Endothelial cell (in vitro differentiated cells): ENCODE measurements around the gene PWP2. TPM values are rescaled to one million over a fixed set of nuclear protein-coding genes. Genes with fewer than 3 reads are reported as not detected.
"Not testable (repeated sequence)": the region's sequence is repeated elsewhere in the genome, so short reads cannot be mapped to it uniquely, and the experiment has no call there.

ENCODE experiments used
- DNase-seq: peaks from one replicate; pipeline ENCODE4 v3.0.0; 2021; ENCODE audit warnings: low spot score
- H3K27ac Mint-ChIP-seq: one replicate; pipeline ENCODE4 v1.8.0; 2021; ENCODE audit warnings: mixed read lengths, inconsistent platforms; ENCODE audit not compliant: unreplicated experiment
- H3K27me3 Mint-ChIP-seq: one replicate; pipeline ENCODE4 v1.8.0; 2021; ENCODE audit warnings: mild to moderate bottlenecking, moderate library complexity, mixed read lengths, inconsistent platforms; ENCODE audit not compliant: unreplicated experiment
- H3K36me3 Mint-ChIP-seq: one replicate; pipeline ENCODE4 v1.8.0; 2021; ENCODE audit warnings: mild to moderate bottlenecking, low read depth, mixed read lengths, inconsistent platforms; ENCODE audit not compliant: unreplicated experiment
- H3K4me1 Mint-ChIP-seq: one replicate; pipeline ENCODE4 v1.8.0; 2021; ENCODE audit warnings: mild to moderate bottlenecking, mixed read lengths, inconsistent platforms; ENCODE audit not compliant: unreplicated experiment
- H3K4me3 Mint-ChIP-seq: one replicate; pipeline ENCODE4 v1.8.0; 2021; ENCODE audit warnings: mild to moderate bottlenecking, mixed read lengths, inconsistent platforms; ENCODE audit not compliant: unreplicated experiment
- H3K9me3 Mint-ChIP-seq: one replicate; pipeline ENCODE4 v1.8.0; 2021; ENCODE audit warnings: mixed read lengths, inconsistent platforms; ENCODE audit not compliant: unreplicated experiment
- long read RNA-seq: library from polyadenylated mRNA; unstranded; transcript quantifications from one replicate; pipeline ENCODE4 v2.0.0, GENCODE V29; 2020; ENCODE audit not compliant: unreplicated experiment
- total RNA-seq: library from RNA; stranded (reverse); fragmentation: NEBNext Ultra II Directional; extraction: Animal tissue kit (Norgen Biotek cat#: 25700); gene quantifications from one replicate; pipeline ENCODE4 v1.2.1, GENCODE V29; 2021; ENCODE audit not compliant: unreplicated experiment
- TF ChIP-seq, protein P1 (sequence below): fragments of 200-600 bp; sonication (generic); IDR thresholded peaks from one replicate; pipeline ENCODE4 v1.5.0; 2021; ENCODE audit warnings: antibody characterized with exemption; ENCODE audit not compliant: unreplicated experiment

Gene PWP2
- total RNA-seq, result 11.0 TPM
- long read RNA-seq, transcript PWP2-201 (21 exons, 3,297 nt), result major isoform, 6 of 8 reads
- long read RNA-seq, partial matches to known transcripts, result 1 of 8 reads
- long read RNA-seq, other reads (novel, unspliced or antisense), result 1 of 8 reads

DNA sequence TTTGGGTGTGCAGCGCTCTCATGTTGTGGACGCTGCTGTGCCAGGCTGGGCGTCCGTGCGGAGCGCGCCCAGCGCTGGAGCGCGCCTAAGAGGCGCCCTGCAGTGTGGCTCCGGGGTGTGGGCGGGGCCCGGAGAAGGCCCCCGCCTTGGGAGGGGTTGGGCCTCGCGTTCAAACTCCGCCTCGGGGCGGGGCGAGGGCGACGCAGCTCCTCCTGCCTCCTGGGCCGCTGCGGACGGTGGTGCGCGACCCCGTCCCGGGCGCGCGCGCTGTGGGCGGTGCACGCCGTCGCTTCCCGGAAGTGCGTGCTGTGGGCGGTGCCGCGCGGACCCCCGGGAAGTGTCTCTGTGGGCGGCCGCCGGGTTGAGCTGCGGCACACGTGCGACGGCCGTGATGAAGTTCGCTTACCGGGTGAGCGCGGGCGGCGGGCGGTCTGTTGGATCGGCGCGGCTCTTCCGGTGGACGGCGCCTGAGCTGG lies at the start of gene PWP2:
PWP2 (plus strand) TSS at position 374 of the 476 bp plus-strand sequence; CDS start at position 392, 18 bp downstream.
- not testable (repeated sequence) for H3K4me1 Mint-ChIP-seq, H3K27me3 Mint-ChIP-seq, H3K27ac Mint-ChIP-seq, H3K9me3 Mint-ChIP-seq, H3K4me3 Mint-ChIP-seq, H3K36me3 Mint-ChIP-seq
- DNase-seq, result peak; percentile 42

DNA sequence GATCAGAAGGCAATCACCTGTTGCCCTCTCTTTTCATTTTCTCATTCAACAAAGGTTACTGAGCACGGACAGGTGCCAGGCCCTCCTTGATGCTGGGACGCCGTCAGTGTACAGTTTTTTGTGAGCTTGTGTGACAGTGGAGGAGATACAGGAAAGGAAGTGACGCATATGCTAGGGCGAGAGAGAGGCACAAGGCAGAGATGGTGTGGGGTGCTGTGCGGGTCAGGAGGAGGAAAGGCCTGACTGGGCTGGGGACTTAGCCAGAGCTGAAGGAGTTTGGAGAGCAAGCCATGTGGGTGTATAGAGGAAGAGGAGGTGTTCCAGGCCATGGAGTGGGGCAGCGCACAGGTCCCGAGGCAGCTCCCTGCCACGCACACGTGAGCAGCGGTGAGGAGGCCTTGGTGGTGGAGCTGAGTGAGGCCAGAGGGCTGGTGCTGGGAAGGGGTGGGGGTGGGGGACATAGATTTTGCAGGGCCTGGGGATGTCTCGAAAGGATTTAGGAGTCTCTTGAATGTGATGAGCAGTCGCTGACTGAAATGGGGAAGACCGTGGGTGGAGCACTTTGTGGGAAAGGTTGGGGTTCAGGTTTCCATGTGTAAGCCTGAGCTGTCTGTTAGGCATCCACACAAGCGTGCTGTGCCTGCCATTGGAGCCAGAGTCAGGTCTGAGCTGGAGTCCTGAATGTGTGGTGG lies 49.1 kb upstream of the PWP2 start:
- no peak overlapping the region for H3K27ac Mint-ChIP-seq

DNA sequence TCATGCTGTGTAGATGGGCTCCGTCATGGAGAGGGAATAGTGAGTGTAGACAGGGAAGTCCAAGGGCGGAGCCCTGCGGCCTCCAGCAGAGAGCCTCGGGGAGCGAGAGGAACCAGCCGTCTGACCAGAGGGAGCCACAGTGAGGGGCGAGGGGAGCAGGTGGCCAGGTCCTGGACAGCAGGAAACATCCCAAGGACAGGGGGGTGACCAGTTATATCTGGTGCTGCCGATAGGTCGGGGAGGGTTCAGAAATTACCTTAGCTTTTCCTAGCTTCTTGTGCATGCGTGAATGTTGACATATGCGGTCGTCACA lies 48.6 kb upstream of the PWP2 start:
- no peak overlapping the region for H3K4me3 Mint-ChIP-seq
- DNase-seq, result no peak
- H3K4me1 Mint-ChIP-seq, result peaks cover 4% of the 10 kb centered on the region
- peaks cover 34% of the 10 kb centered on the region for H3K36me3 Mint-ChIP-seq
- TF ChIP-seq, protein P1, sequence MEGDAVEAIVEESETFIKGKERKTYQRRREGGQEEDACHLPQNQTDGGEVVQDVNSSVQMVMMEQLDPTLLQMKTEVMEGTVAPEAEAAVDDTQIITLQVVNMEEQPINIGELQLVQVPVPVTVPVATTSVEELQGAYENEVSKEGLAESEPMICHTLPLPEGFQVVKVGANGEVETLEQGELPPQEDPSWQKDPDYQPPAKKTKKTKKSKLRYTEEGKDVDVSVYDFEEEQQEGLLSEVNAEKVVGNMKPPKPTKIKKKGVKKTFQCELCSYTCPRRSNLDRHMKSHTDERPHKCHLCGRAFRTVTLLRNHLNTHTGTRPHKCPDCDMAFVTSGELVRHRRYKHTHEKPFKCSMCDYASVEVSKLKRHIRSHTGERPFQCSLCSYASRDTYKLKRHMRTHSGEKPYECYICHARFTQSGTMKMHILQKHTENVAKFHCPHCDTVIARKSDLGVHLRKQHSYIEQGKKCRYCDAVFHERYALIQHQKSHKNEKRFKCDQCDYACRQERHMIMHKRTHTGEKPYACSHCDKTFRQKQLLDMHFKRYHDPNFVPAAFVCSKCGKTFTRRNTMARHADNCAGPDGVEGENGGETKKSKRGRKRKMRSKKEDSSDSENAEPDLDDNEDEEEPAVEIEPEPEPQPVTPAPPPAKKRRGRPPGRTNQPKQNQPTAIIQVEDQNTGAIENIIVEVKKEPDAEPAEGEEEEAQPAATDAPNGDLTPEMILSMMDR, result no peak
- H3K27me3 Mint-ChIP-seq, result peaks cover 6% of the 10 kb centered on the region
- H3K27ac Mint-ChIP-seq, result no peak overlapping the region
- H3K9me3 Mint-ChIP-seq, result no peaks in the 10 kb centered on the region

More for the DNA sequence above, 49.1 kb upstream of the PWP2 start:
- Mint-ChIP-seq H3K4me1 (peaks cover 4% of the 10 kb centered on the region), H3K36me3 (peaks cover 33% of the 10 kb centered on the region), H3K9me3 (no peaks in the 10 kb centered on the region), H3K27me3 (peaks cover 6% of the 10 kb centered on the region), H3K4me3 (no peak overlapping the region)
- TF ChIP-seq, protein P1, result no peak
- DNase-seq, result no peak

DNA sequence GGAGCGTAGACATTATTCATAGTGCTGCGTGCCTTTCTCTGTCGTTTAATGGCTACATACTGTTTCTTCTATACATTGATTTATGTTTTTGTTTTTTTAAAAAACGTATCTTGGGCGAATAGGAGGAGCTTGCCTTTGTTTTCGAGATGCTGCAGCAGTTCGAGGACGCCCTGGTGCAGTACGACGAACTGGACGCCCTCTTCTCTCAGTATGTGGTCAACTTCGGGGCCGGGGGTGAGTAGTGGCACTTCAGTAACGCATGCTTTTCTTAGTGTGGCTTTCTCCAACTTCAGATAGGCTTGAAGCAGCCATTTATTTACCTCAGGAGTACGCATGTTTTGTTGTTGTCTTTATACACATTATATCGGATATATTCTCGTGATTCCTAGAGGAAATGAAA lies 48.2 kb upstream of the PWP2 start:
- Mint-ChIP-seq H3K27ac (no peak overlapping the region), H3K9me3 (no peaks in the 10 kb centered on the region), H3K4me1 (peaks cover 4% of the 10 kb centered on the region), H3K27me3 (peaks cover 6% of the 10 kb centered on the region), H3K36me3 (peaks cover 38% of the 10 kb centered on the region), H3K4me3 (no peak overlapping the region)
- TF ChIP-seq, protein P1, result no peak
- no peak for DNase-seq

DNA sequence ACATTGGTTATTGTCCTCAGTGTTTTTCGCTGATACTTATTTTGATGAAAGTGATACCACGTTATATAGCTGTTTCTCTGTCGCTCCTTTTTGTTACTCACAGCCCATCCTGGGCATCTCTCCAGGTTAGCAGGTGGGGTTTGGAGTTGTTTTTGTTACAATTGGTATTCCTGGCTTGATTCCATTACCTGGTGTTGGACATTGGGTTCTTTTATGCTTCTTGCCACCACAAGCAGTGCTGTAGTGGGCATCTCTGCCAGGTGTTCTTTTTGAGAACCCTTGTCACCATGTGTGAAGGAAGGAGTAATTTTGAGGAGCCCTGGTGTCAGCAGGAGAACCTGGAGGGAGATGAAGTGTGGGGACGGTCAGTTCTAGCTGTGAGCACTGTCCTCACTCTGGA lies 47.5 kb upstream of the PWP2 start:
- Mint-ChIP-seq H3K4me1 (peaks cover 1% of the 10 kb centered on the region), H3K27ac (no peak overlapping the region), H3K27me3 (peaks cover 6% of the 10 kb centered on the region), H3K4me3 (no peak overlapping the region), H3K9me3 (no peaks in the 10 kb centered on the region), H3K36me3 (peaks cover 40% of the 10 kb centered on the region)
- TF ChIP-seq, protein P1, result no peak
- no peak for DNase-seq
